ENCODE data around the gene RHBG.
"Not testable (repeated sequence)": the region's sequence is repeated elsewhere in the genome, so short reads cannot be mapped to it uniquely, and the experiment has no call there.

RHBG gene, protein sequence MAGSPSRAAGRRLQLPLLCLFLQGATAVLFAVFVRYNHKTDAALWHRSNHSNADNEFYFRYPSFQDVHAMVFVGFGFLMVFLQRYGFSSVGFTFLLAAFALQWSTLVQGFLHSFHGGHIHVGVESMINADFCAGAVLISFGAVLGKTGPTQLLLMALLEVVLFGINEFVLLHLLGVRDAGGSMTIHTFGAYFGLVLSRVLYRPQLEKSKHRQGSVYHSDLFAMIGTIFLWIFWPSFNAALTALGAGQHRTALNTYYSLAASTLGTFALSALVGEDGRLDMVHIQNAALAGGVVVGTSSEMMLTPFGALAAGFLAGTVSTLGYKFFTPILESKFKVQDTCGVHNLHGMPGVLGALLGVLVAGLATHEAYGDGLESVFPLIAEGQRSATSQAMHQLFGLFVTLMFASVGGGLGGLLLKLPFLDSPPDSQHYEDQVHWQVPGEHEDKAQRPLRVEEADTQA

GRCh38 chr1:156368889-156369684 is at the start of gene RHBG:
Gene RHBG (plus strand): TSS chr1:156369211. CDS start chr1:156369250, 39 bp downstream.
- no peak for DNase-seq

- DNase-seq = peak; percentile 25
These were observed 49.3 kb upstream of the RHBG start for GRCh38 chr1:156319664-156320063.

DNA sequence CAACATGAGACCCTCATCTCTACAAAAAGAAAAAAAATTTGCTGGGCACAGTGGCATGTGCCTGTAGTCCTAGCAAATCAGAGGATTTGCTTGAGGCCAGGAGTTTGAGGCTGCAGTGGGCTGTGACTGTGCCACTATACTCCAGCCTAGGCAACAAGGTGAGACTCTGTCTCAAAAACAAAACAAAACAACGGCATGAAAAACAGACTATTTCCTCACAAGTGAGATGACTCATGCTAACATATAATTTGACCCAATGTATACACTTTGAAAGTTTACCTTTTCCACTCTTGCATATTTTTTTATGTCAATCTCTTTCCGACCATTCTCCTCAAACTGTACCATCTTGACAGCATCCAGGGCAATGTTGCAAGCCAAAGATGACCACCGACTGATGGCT is 48.5 kb upstream of the RHBG start:
- no peak for DNase-seq

- DNase-seq = peak; percentile 15
These were observed 45.8 kb upstream of the RHBG start for GRCh38 chr1:156323179-156323578.

DNA sequence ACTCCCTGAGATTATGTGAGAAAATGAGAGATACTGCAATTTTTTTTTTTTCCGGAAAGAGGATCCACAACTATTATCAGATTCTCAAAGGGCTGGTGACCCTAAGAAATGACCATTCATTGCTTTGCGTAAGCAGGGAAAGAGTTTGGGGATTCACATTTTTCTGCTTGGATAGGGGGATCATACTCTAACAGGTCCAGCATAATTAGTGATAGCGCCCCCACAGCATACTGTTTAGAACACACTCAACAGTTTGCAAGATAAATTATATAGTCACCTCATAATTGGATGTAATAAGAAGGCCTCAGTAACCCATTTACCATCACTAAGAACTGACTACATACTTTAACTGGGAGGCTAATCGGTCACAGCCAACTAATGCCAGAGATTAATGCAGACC is 32.8 kb upstream of the RHBG start:
- DNase-seq = no peak

DNA sequence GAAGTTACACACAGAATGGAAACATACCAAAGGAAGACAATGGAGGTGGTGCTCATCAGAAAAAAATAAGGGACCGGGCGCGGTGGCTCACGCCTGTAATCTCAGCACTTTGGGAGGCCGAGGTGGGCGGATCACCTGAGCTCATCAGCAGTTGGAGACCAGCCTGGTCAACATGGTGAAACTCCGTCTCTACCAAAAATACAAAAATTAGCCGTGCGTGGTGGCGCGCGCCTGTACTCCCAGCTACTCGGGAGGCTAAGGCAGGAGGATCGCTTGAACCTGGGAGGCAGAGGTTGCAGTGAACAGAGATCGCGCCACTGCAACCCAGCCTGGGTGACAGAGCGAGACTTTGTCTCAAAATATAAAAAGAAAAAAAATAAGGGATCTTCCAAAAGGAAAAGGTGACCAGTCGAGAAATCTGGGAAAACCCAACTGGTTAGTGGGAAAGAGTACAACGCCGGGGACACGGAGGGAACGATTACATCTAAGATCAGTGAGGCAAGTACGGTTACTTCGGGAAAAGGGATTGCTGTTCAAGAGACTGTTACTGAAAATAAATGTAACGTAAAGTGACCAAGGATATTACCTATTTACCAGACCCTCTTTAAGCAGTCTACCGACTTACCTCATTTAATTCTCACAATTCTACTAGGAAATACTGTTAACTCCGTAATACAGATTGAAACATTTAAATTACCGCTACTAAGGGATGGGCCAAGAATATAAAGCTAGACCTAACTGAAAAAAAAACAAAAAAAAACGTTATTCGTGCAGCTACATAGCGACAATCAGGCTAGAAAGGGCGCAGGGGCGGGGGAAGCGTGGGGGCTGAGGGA is 31.7 kb upstream of the RHBG start:
- DNase-seq = no peak

DNA sequence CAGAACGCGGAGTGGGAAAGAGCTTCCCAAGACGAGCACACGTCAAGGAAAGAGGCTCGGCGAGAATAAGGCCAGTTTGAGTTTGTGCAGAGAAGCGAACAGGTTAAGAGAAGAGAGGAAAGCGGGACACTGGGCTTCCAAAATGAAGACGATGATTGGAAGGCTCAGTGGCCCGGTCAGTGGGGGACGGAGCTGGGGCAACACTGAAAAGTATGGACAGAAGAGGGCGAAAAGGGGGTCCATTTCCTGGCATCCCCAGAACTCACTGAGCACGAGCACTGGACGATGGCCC is 31.2 kb upstream of the RHBG start:
- no peak for DNase-seq

- peak; percentile 100 for DNase-seq
These were observed 30.6 kb upstream of the RHBG start, which contains the start of the genes CCT3 and TSACC for GRCh38 chr1:156338180-156338976. Gene CCT3 (minus strand): TSS chr1:156338292. CDS start chr1:156338184, 108 bp downstream. Gene TSACC (plus strand): TSS chr1:156338526. CDS start chr1:156339758, 1,232 bp downstream.

DNA sequence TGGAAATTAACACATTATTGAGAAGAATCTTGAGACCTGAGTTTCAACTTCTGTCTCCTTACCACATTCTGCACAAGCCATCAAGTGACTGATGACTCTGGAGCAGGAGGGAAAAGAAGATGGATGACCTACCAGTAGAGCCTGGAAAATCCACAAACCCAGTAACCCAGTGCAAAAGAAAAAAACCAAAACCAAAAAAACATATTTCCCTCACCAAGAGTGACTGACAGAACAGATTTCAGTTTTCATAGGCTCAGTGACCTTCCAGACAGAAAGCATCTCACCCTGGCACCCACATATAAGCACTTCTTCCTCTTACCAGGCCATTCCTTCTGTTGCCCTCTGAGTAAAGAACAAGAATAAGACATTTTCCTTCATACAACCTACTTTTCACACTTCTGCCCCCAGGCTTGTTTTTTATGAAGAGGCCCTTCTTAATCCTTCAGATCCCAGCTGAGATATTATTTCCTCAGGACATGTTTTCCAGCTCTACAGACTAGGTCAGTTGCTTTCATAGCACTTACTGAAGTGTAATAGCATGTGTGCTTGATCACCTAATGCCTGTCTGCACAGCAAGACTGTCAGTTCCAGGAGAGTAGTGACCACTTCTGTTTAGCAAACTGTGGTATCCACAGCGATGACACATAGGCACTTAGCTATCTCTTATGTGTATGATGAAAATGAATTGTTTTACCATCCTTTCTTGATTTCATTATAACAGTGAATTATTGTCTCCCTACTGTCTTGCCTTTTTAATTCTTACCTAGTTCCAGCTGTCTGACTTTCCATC is 26.6 kb upstream of the RHBG start:
- no peak for DNase-seq

- DNase-seq = no peak
These were observed 24.6 kb upstream of the RHBG start for GRCh38 chr1:156344409-156344808.

DNA sequence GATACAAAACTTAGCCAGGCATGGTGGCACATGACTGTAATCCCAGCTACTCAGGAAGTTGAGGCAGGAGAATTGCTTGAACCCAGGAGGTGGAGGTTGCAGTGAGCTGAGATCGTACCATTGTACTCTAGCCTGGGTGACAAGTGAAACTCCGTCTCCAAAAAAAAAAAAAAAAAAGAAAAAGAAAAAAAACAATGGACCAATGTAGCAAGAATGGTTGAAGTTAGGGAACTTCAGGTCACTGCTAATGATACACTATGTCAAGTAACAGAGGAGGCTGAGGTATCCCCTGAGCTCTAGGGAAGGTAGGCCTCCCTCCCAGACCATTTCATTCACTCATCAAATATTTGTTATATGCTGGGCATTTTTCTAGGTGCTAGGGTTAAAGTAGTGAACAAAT is 23.0 kb upstream of the RHBG start:
- DNase-seq = not testable (repeated sequence)

DNA sequence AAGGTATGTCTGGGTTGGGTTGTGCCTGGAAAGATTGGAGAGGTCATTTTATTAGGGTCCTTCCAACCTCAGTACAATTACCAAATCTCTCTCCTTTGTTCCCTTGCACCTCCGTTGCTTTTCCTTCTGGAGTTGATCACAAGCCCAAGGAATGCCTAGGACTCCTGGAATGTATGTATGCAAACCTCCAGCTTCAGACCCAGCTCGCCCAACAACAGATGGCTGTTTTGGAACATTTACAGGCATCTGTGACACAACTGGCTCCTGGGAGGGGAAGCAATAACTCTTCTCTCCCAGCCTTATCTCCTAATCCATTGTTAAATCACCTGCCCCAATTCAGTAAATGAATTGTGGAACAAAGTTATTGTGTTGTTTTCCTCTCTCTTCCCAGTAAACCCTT is 22.4 kb upstream of the RHBG start:
- DNase-seq = peak; percentile 67

DNA sequence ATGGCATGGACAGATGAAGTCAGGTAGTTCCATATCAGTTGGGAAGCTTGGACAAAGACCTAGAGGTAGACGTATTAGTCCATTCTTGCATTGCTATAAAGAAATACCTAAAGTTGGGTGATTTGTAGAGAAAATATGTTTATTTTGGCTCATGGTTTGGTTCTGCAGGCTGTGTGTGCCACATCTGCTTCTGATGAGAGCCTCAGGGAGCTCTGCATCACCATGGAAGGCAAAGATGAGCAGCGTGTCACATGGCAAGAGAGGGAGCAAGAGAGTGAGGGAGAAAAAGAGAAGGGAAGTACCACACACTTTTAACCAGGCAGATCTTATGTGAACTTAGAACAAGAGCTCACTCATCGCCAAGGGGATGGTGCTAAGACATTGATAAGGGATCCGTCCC is 21.7 kb upstream of the RHBG start:
- peak; percentile 79 for DNase-seq

GRCh38 chr1:156352481-156352880 is 16.5 kb upstream of the RHBG start:
- not testable (repeated sequence) for DNase-seq

DNA sequence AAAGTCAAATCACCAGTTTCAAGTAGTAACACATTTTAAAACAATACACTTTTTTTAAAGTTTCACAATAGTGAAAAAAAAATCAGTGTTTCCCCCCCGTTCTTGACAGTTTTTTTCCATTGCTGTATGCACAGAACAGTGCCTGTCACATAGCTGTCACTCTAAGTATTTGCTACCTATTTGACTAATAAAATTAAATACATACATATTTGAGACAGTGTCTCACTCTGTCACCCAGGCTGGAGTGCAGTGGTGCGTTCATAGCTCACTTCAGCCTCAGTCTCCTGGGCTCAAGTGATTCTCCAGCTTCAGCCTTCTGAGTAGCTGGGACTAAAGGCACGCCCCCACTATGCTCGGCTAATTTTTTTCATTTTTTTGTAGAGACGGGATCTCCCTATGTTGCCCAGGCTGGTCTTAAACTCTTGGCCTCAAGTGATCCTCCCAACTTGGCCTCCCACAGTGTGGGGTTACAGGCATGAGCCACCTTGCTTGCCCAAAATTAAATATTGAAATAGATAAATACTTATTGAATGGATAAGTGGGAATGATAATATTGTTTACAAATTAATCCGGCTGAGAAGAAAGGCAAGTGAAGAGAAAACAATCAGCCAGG is 12.6 kb upstream of the RHBG start:
- no peak for DNase-seq

GRCh38 chr1:156356875-156357534 is 12.0 kb upstream of the RHBG start:
- peak; percentile 22 for DNase-seq

DNA sequence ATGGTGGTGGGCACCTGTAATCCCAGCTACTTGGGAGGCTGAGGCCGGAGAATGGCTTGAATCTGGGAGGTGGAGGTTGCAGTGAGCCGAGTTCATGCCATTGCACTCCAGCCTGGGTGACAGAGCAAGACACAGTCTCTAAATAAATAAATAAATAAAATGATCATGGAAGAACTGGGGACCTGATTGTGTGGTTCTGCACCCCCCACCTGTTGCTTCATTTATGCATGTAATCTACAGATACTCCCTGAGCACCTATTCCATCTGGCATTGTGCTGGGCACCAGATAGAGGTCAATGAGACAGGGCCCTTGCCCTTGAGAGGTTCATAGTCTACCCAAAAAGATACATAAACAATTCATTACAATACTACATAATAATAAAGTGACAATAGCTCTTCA is 11.0 kb upstream of the RHBG start:
- DNase-seq = no peak

DNA sequence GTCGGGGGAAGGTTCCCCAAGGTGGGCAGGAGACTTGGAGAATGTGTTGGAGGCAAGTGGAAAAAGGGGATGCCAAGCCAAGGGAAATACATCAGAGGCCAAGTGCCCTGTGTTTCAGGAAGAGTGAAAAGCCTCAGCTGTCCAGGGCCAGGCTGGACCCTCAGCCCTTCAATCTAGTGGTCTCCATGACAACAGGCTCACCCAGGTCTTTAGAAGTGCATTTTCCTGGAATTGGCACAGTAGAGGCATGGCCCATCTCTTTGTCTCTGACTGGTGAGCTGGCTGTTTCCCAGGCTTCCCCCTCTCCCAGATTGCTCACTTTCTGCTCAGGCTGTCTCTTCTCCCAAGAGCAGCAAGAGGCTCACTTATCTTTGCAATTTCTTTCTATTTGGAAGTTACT is 10.4 kb upstream of the RHBG start:
- no peak for DNase-seq

DNA sequence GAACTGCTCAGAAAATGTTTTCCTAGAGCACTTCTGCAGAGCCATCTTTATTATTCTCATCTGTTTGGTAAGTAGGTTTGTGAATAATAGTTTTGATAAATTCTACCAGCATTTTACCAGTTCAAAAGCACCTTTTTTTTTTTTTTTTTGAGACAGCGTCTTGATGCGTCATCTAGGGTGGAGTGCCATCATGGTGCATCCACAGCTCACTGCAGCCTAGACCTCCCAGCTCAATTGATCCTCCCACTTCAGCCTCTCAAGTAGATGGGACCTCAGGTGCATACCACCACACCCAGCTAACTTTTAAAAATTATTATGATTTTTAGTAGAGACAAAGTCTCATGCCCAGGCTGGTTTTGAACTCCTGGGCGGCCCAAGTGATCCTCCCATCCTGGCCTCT is 9.8 kb upstream of the RHBG start:
- DNase-seq = no peak

DNA sequence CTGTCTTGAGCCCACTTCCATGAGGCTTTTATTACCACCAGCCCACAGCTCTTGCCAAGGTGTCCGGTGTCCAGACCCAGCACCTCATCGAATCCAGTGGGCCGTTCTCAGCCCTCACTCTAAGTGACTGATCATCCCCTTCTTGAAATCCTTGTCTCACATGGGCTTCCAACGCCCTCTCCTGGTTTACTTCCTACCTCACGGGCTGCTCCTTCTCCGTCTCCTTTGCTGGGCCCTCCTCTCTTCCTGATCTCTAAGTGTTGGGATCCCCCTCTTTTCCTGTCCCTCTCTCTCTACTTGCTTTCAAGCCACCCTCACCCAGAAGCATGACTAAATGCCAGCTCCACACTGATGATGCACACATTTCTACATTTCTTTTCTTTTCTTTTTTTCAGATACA is 9.0 kb upstream of the RHBG start:
- peak; percentile 23 for DNase-seq
